Kasumi-1 (cell line): Measurements from ENCODE around the gene ITGB5.

Experiments used
- DNase-seq, 2 experiments: peaks; one replicate each; lab custom pipeline; 2025; lab: John Stamatoyannopoulos, UW

Gene ITGB5

GRCh38 chr3:124860599-124860998 lies 26.6 kb downstream of the ITGB5 start:
- no peak for DNase-seq

- no peak for DNase-seq
Measured at GRCh38 chr3:124859025-124859424, 28.1 kb downstream of the ITGB5 start.

GRCh38 chr3:124858275-124858674 lies 28.9 kb downstream of the ITGB5 start:
- DNase-seq = no peak

- no peak for DNase-seq
Measured at GRCh38 chr3:124856677-124857076, 30.5 kb downstream of the ITGB5 start.

GRCh38 chr3:124854009-124854408 lies 33.2 kb downstream of the ITGB5 start:
- DNase-seq = no peak

- no peak for DNase-seq
Measured at GRCh38 chr3:124853446-124853845, 33.7 kb downstream of the ITGB5 start.

GRCh38 chr3:124851905-124852304 lies 35.3 kb downstream of the ITGB5 start:
- no peak for DNase-seq

- no peak for DNase-seq
Measured at GRCh38 chr3:124851136-124851535, 36.0 kb downstream of the ITGB5 start.

GRCh38 chr3:124850633-124851032 lies 36.5 kb downstream of the ITGB5 start:
- DNase-seq = no peak

- DNase-seq = no peak
Measured at GRCh38 chr3:124850212-124850611, 37.0 kb downstream of the ITGB5 start.

GRCh38 chr3:124848300-124848699 lies 38.9 kb downstream of the ITGB5 start:
- no peak for DNase-seq

GRCh38 chr3:124847863-124848262 lies 39.3 kb downstream of the ITGB5 start:
- no peak for DNase-seq

GRCh38 chr3:124847051-124847450 lies 40.1 kb downstream of the ITGB5 start:
- DNase-seq = no peak

- DNase-seq = no peak
Measured at GRCh38 chr3:124846189-124846588, 41.0 kb downstream of the ITGB5 start.

GRCh38 chr3:124845406-124845805 lies 41.8 kb downstream of the ITGB5 start:
- DNase-seq = no peak

GRCh38 chr3:124843506-124844177 lies 43.5 kb downstream of the ITGB5 start:
- no peak for DNase-seq

GRCh38 chr3:124843047-124843446 lies 44.1 kb downstream of the ITGB5 start:
- no peak for DNase-seq

- no peak for DNase-seq
Measured at GRCh38 chr3:124841517-124841916, 45.6 kb downstream of the ITGB5 start.

GRCh38 chr3:124840331-124840730 lies 46.8 kb downstream of the ITGB5 start:
- DNase-seq = no peak

GRCh38 chr3:124839896-124840295 lies 47.3 kb downstream of the ITGB5 start:
- DNase-seq = no peak

- no peak for DNase-seq
Measured at GRCh38 chr3:124838963-124839362, 48.2 kb downstream of the ITGB5 start.

GRCh38 chr3:124837730-124838186 lies 49.4 kb downstream of the ITGB5 start:
- no peak for DNase-seq

GRCh38 chr3:124837065-124837464 lies 50.1 kb downstream of the ITGB5 start:
- DNase-seq = no peak

GRCh38 chr3:124836448-124836847 lies 50.7 kb downstream of the ITGB5 start:
- no peak for DNase-seq
